ENCODE measurements around the gene PANK2. TPM values are rescaled to one million over a fixed set of nuclear protein-coding genes. Genes with fewer than 3 reads are reported as not detected.

Gene PANK2
- total RNA-seq, 1 donor from 2014 or later = 29.3 TPM

- H3K4me3 ChIP-seq (ENCODE audit: low read depth, low read length) = no peak overlapping the region
- no peak for DNase-seq (ENCODE audit: low read depth)
- no peak for TF ChIP-seq CTCF (conservative IDR thresholded peaks at IDR 0.05; ENCODE audit: low read depth, low read length)
Observed at GRCh38 chr20:3922983-3923339, 33.8 kb downstream of the PANK2 start.

GRCh38 chr20:3923818-3924217 lies 34.6 kb downstream of the PANK2 start:
- DNase-seq (ENCODE audit: low read depth) = no peak
- TF ChIP-seq CTCF (conservative IDR thresholded peaks at IDR 0.05; ENCODE audit: low read depth, low read length) = no peak
- no peak overlapping the region for H3K4me3 ChIP-seq (ENCODE audit: low read depth, low read length)

- H3K4me3 ChIP-seq (ENCODE audit: low read depth, low read length) = no peak overlapping the region
- no peak for TF ChIP-seq CTCF (conservative IDR thresholded peaks at IDR 0.05; ENCODE audit: low read depth, low read length)
- DNase-seq (ENCODE audit: low read depth) = no peak
Observed at GRCh38 chr20:3924304-3925112, 35.3 kb downstream of the PANK2 start.

GRCh38 chr20:3925113-3925695 lies 36.0 kb downstream of the PANK2 start:
- no peak for TF ChIP-seq CTCF (conservative IDR thresholded peaks at IDR 0.05; ENCODE audit: low read depth, low read length)
- no peak for DNase-seq (ENCODE audit: low read depth)
- no peak overlapping the region for H3K4me3 ChIP-seq (ENCODE audit: low read depth, low read length)

GRCh38 chr20:3925899-3926638 lies 36.9 kb downstream of the PANK2 start:
- H3K4me3 ChIP-seq (ENCODE audit: low read depth, low read length) = no peak overlapping the region
- TF ChIP-seq CTCF (conservative IDR thresholded peaks at IDR 0.05; ENCODE audit: low read depth, low read length) = no peak
- DNase-seq (ENCODE audit: low read depth) = no peak

GRCh38 chr20:3927486-3928291 lies 38.5 kb downstream of the PANK2 start:
- no peak overlapping the region for H3K4me3 ChIP-seq (ENCODE audit: low read depth, low read length)
- TF ChIP-seq CTCF (conservative IDR thresholded peaks at IDR 0.05; ENCODE audit: low read depth, low read length) = no peak
- no peak for DNase-seq (ENCODE audit: low read depth)
